ENCODE data around the gene ABHD6.

DNA sequence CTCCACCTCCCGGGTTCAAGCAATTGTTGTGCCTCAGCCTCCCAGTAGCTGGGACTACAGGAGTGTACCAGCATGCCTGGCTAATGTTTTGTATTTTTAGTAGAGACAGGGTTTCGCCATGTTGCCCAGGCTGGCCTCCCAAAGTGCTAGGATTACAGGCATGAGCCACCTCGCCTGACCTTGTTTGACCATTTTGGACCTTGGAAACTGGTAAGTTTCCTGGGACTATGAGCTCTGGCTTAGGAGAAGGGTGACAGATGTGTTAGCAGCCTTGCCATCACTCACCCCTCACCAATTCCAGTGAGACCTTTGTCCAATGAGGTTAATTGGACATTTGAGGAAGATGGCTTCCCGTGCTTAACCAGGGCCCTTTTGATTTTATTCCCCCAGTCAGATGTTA lies 46.7 kb upstream of the ABHD6 start:
- TF ChIP-seq CTCF (conservative IDR thresholded peaks at IDR 0.05) (no peak), ZFX (IDR thresholded peaks at IDR 0.05) (no peak)

Measured in C4-2B (cell line).